Astrocyte (in vitro differentiated cells and primary cell): ENCODE data around the gene CSNK1D. TPM values are rescaled to one million over a fixed set of nuclear protein-coding genes. Genes with fewer than 3 reads are reported as not detected.

ENCODE experiments used
- DNase-seq: peaks from one replicate; pipeline ENCODE4 v3.0.0-alpha.2; 2010; ENCODE audit warnings: low read depth
- FAIRE-seq: peaks from 2 replicates; lab custom pipeline; 2011; peaks lifted over from hg19 to GRCh38; lab: Jason Lieb, UNC
- H2AFZ ChIP-seq: 2 replicates; pipeline ENCODE4 v1.6.0; 2012; ENCODE audit warnings: low read depth, low read length, inconsistent platforms
- H3K27ac ChIP-seq: 2 replicates; pipeline ENCODE4 v1.5.1; 2011; ENCODE audit warnings: low read depth, low read length, inconsistent platforms
- H3K27me3 ChIP-seq: 2 replicates; pipeline ENCODE4 v1.6.0; 2011; ENCODE audit warnings: low read length, inconsistent platforms; ENCODE audit not compliant: insufficient read depth
- H3K36me3 ChIP-seq: 2 replicates; pipeline ENCODE4 v1.5.1; 2011; ENCODE audit warnings: low read length, inconsistent platforms; ENCODE audit not compliant: insufficient read depth
- H3K4me1 ChIP-seq: 2 replicates; pipeline ENCODE4 v1.5.1; 2011; ENCODE audit warnings: low read length, inconsistent platforms; ENCODE audit not compliant: insufficient read depth
- H3K4me2 ChIP-seq: 2 replicates; pipeline ENCODE4 v1.6.0; 2012; ENCODE audit warnings: low read length, inconsistent platforms
- H3K4me3 ChIP-seq: 2 replicates; pipeline ENCODE4 v1.5.1; 2011; ENCODE audit warnings: low read depth, mild to moderate bottlenecking, low read length, inconsistent platforms; ENCODE audit not compliant: insufficient read depth
- H3K79me2 ChIP-seq: 2 replicates; pipeline ENCODE4 v1.6.0; 2012; ENCODE audit warnings: mild to moderate bottlenecking, low read length, inconsistent platforms; ENCODE audit not compliant: insufficient read depth
- H3K9ac ChIP-seq: 2 replicates; pipeline ENCODE4 v1.6.0; 2012; ENCODE audit warnings: mild to moderate bottlenecking, low read length, inconsistent platforms
- H3K9me3 ChIP-seq: 2 replicates; pipeline ENCODE4 v1.5.1; 2012; ENCODE audit warnings: low read depth, mild to moderate bottlenecking, low read length, inconsistent platforms; ENCODE audit not compliant: insufficient read depth
- H4K20me1 ChIP-seq: 2 replicates; pipeline ENCODE4 v1.6.0; 2012; ENCODE audit warnings: low read length, inconsistent platforms; ENCODE audit not compliant: insufficient read depth
- H3K27ac Mint-ChIP-seq: one replicate; pipeline ENCODE4 v1.8.0; 2021; ENCODE audit warnings: mild to moderate bottlenecking, mixed read lengths; ENCODE audit not compliant: unreplicated experiment
- H3K27me3 Mint-ChIP-seq: one replicate; pipeline ENCODE4 v1.8.0; 2021; ENCODE audit warnings: low read depth, mixed read lengths; ENCODE audit not compliant: unreplicated experiment
- H3K36me3 Mint-ChIP-seq: one replicate; pipeline ENCODE4 v1.8.0; 2021; ENCODE audit warnings: low read depth, mixed read lengths; ENCODE audit not compliant: unreplicated experiment
- H3K4me1 Mint-ChIP-seq: one replicate; pipeline ENCODE4 v1.8.0; 2021; ENCODE audit warnings: low read depth, mixed read lengths; ENCODE audit not compliant: unreplicated experiment
- H3K4me3 Mint-ChIP-seq: one replicate; pipeline ENCODE4 v1.8.0; 2021; ENCODE audit warnings: mild to moderate bottlenecking, moderate library complexity, mixed read lengths; ENCODE audit not compliant: unreplicated experiment
- H3K9me3 Mint-ChIP-seq: one replicate; pipeline ENCODE4 v1.8.0; 2021; ENCODE audit warnings: mild to moderate bottlenecking, mixed read lengths; ENCODE audit not compliant: unreplicated experiment
- EZH2 ChIP-seq: IDR thresholded peaks from 2 replicates; pipeline ENCODE4 v1.6.1; 2012; ENCODE audit warnings: mild to moderate bottlenecking, low read length, inconsistent platforms; ENCODE audit not compliant: insufficient read depth
- total RNA-seq: library from RNA; stranded (reverse); gene quantifications from 2 replicates; pipeline ENCODE4 v1.2.1, GENCODE V29; 2021
- TF ChIP-seq, protein P1 (sequence below): IDR thresholded peaks from 2 replicates; pipeline ENCODE4 v1.5.1; 2011; ENCODE audit warnings: low read depth, mild to moderate bottlenecking, inconsistent platforms, low read length, moderate library complexity; ENCODE audit not compliant: insufficient read depth

CSNK1D gene
- total RNA-seq, 1 donor from 2014 or later = 153 TPM

DNA sequence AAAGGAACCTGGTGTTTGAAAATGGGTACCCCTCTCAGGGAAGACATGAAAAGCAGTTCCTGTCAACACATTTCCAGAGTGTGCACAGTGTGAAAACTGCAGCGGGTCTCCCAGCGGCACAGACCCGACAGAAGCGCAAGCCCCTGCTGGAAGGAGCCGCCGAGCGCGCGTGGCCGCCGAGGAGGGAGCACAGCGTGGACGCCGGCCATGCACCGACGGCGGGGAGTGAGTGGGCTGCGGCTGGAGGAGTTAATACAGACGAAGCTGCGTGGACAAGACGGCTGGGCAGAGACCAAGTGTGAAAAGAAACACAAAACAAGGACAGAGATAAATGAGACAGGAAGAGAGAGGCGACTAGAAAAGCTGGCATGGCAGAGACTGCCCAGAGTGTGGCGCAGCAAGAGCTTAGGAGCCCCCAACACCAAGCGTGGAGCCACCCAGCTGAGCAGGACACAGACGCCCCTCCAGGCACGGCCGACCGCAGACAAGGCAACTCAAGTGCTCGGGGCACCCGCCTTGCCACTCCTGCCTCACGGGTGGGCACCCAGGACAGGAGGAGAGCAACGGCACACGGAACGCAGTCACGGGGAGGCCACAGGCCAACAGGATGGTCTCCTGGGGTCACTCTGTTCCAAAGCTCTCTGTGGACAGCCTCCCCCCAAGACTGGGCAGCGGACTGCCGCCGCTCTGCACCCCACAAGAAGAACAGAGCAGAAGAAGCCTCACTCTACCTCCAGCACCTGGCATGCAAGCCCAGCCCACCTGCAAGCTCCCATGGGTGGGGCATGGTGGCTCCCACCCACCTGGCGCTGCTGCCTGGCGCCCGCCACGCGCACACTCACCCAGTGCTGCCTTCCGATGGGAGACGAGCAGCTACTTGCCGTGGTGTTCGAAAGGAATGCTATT is 28.1 kb downstream of the CSNK1D start:
- FAIRE-seq (no peak), DNase-seq (no peak)
- H3K4me1 ChIP-seq = peaks cover 48% of the 10 kb centered on the region
- H3K27me3 ChIP-seq = no peaks in the 10 kb centered on the region
- peaks cover 100% of the 10 kb centered on the region for H4K20me1 ChIP-seq
- H3K4me1 Mint-ChIP-seq = peaks cover 22% of the 10 kb centered on the region
- H3K36me3 Mint-ChIP-seq = peaks cover 23% of the 10 kb centered on the region
- H3K79me2 ChIP-seq = peaks cover 81% of the 10 kb centered on the region
- H3K4me2 ChIP-seq = no peak overlapping the region
- H3K4me3 Mint-ChIP-seq = peak overlapping the region; percentile 45
- TF ChIP-seq, protein P1, sequence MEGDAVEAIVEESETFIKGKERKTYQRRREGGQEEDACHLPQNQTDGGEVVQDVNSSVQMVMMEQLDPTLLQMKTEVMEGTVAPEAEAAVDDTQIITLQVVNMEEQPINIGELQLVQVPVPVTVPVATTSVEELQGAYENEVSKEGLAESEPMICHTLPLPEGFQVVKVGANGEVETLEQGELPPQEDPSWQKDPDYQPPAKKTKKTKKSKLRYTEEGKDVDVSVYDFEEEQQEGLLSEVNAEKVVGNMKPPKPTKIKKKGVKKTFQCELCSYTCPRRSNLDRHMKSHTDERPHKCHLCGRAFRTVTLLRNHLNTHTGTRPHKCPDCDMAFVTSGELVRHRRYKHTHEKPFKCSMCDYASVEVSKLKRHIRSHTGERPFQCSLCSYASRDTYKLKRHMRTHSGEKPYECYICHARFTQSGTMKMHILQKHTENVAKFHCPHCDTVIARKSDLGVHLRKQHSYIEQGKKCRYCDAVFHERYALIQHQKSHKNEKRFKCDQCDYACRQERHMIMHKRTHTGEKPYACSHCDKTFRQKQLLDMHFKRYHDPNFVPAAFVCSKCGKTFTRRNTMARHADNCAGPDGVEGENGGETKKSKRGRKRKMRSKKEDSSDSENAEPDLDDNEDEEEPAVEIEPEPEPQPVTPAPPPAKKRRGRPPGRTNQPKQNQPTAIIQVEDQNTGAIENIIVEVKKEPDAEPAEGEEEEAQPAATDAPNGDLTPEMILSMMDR = no peak
- no peak for TF ChIP-seq EZH2
- H3K4me3 ChIP-seq = no peak overlapping the region
- peaks cover 38% of the 10 kb centered on the region for H3K36me3 ChIP-seq
- peak overlapping the region; percentile 90 for H3K27ac Mint-ChIP-seq
- H3K9ac ChIP-seq = no peak overlapping the region
- H3K9me3 ChIP-seq = no peaks in the 10 kb centered on the region
- H3K9me3 Mint-ChIP-seq = no peaks in the 10 kb centered on the region
- H2AFZ ChIP-seq = no peak overlapping the region
- no peak overlapping the region for H3K27ac ChIP-seq
- no peaks in the 10 kb centered on the region for H3K27me3 Mint-ChIP-seq

DNA sequence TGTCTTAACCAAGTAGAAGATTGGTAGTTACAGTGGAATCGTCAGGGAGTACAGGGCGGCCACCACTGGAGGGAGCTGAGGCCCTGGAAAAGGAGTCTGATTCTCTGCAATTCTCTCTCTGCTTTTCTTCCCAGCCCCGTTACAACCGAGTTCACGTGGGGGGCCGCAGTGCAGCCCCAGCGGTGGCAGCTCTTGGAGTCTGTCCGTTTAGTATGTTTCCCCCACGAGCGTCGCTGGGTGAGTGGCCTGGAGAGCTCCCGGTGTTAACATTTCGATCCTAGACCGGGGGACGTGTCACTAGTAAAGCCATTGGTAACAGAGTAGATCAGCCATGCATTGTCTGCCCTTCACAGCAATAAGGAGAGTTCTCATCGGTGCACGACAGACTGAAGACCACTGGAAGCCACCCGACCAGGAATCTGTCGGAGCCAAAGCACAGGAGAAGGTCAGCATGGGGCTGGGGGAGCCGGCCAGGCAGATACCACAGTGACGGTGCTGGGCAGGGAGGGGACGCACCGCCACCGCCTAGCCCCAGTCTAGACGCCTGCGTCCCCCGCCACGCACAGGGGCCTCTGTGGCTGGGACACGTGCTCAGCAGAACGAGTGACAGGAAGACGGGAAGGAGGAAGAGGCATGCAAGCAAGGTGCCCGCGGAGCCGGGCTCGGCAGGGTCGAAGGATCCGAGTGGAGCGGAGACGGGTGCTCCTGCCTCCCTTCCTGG is 28.9 kb downstream of the CSNK1D start:
- no peak overlapping the region for H3K4me2 ChIP-seq
- Mint-ChIP-seq H3K27me3 (no peaks in the 10 kb centered on the region), H3K9me3 (no peaks in the 10 kb centered on the region), H3K4me1 (peaks cover 22% of the 10 kb centered on the region), H3K36me3 (peaks cover 23% of the 10 kb centered on the region), H3K27ac (peak overlapping the region; percentile 87), H3K4me3 (peak overlapping the region; percentile 51)
- H3K4me3 ChIP-seq = no peak overlapping the region
- DNase-seq (no peak), FAIRE-seq (no peak)
- peaks cover 50% of the 10 kb centered on the region for H3K4me1 ChIP-seq
- H4K20me1 ChIP-seq = peaks cover 100% of the 10 kb centered on the region
- H3K79me2 ChIP-seq = peaks cover 81% of the 10 kb centered on the region
- H2AFZ ChIP-seq = no peak overlapping the region
- TF ChIP-seq, protein P1 = peak; percentile 64
- TF ChIP-seq EZH2 = no peak
- H3K27me3 ChIP-seq = no peaks in the 10 kb centered on the region
- no peaks in the 10 kb centered on the region for H3K9me3 ChIP-seq
- H3K27ac ChIP-seq = no peak overlapping the region
- peaks cover 36% of the 10 kb centered on the region for H3K36me3 ChIP-seq
- no peak overlapping the region for H3K9ac ChIP-seq
